ENCODE results near the gene RNF11.

The RNF11 gene

GRCh38 chr1:51266791-51267190 is 30.7 kb downstream of the RNF11 start:
- no peak overlapping the region for H2AFZ ChIP-seq (ENCODE audit: low read depth, low read length)
- no peaks in the 10 kb centered on the region for H3K27me3 ChIP-seq (ENCODE audit: insufficient read depth, low read length, poor library complexity)
- no peaks in the 10 kb centered on the region for H3K9me3 ChIP-seq (ENCODE audit: insufficient read depth, low read length, severe bottlenecking)
- H3K4me2 ChIP-seq (ENCODE audit: insufficient read depth, low read length): no peak overlapping the region
- no peak overlapping the region for H3K9ac ChIP-seq (ENCODE audit: low read depth, low read length)
- TF ChIP-seq CTCF (IDR thresholded peaks at IDR 0.05; ENCODE audit: borderline replicate concordance, extremely low read depth, low read length, poor library complexity, severe bottlenecking): no peak
- no peak for TF ChIP-seq EZH2 (IDR thresholded peaks at IDR 0.05; ENCODE audit: borderline replicate concordance, low read depth, low read length, severe bottlenecking)
- no peak for ATAC-seq (ENCODE audit: insufficient read depth, low read depth)
- H3K4me1 ChIP-seq (ENCODE audit: insufficient read depth, low read length): no peaks in the 10 kb centered on the region
- no peak overlapping the region for H3K27ac ChIP-seq (ENCODE audit: low read length)
- peaks cover 11% of the 10 kb centered on the region; the same call in 1 of the 2 replicates for H4K20me1 ChIP-seq (ENCODE audit: insufficient read depth, low read length)
- peaks cover 24% of the 10 kb centered on the region for H3K36me3 ChIP-seq (ENCODE audit: insufficient read depth, low read length)
- peaks cover 62% of the 10 kb centered on the region for H3K79me2 ChIP-seq (ENCODE audit: insufficient read depth, low read length)
- H3K4me3 ChIP-seq (ENCODE audit: low read depth in 1 of 2, low read length in 2 of 2): no peak overlapping the region
- no peak for DNase-seq

- Histone ChIP-seq H3K36me3 (ENCODE audit: insufficient read depth, low read length) (peaks cover 25% of the 10 kb centered on the region), H4K20me1 (ENCODE audit: insufficient read depth, low read length) (peaks cover 11% of the 10 kb centered on the region; the same call in 1 of the 2 replicates), H3K4me1 (ENCODE audit: insufficient read depth, low read length) (no peaks in the 10 kb centered on the region), H3K9ac (ENCODE audit: low read depth, low read length) (no peak overlapping the region), H3K9me3 (ENCODE audit: insufficient read depth, low read length, severe bottlenecking) (no peaks in the 10 kb centered on the region), H3K27ac (ENCODE audit: low read length) (no peak overlapping the region), H3K4me3 (ENCODE audit: low read depth in 1 of 2, low read length in 2 of 2) (no peak overlapping the region), H3K4me2 (ENCODE audit: insufficient read depth, low read length) (no peak overlapping the region), H2AFZ (ENCODE audit: low read depth, low read length) (no peak overlapping the region), H3K79me2 (ENCODE audit: insufficient read depth, low read length) (peaks cover 44% of the 10 kb centered on the region), H3K27me3 (ENCODE audit: insufficient read depth, low read length, poor library complexity) (no peaks in the 10 kb centered on the region)
- no peak for TF ChIP-seq EZH2 (IDR thresholded peaks at IDR 0.05; ENCODE audit: borderline replicate concordance, low read depth, low read length, severe bottlenecking)
- TF ChIP-seq CTCF (IDR thresholded peaks at IDR 0.05; ENCODE audit: borderline replicate concordance, extremely low read depth, low read length, poor library complexity, severe bottlenecking): no peak
- ATAC-seq (ENCODE audit: insufficient read depth, low read depth) (no peak), DNase-seq (no peak)
Measured at GRCh38 chr1:51268634-51269033, 32.6 kb downstream of the RNF11 start.

- TF ChIP-seq CTCF (IDR thresholded peaks at IDR 0.05; ENCODE audit: borderline replicate concordance, extremely low read depth, low read length, poor library complexity, severe bottlenecking): no peak
- no peak for TF ChIP-seq EZH2 (IDR thresholded peaks at IDR 0.05; ENCODE audit: borderline replicate concordance, low read depth, low read length, severe bottlenecking)
- H4K20me1 ChIP-seq (ENCODE audit: insufficient read depth, low read length): peaks cover 7% of the 10 kb centered on the region; the same call in 1 of the 2 replicates
- ATAC-seq (ENCODE audit: insufficient read depth, low read depth) (no peak), DNase-seq (no peak)
- H3K79me2 ChIP-seq (ENCODE audit: insufficient read depth, low read length): peaks cover 28% of the 10 kb centered on the region
- no peak overlapping the region for H3K9ac ChIP-seq (ENCODE audit: low read depth, low read length)
- H3K27me3 ChIP-seq (ENCODE audit: insufficient read depth, low read length, poor library complexity): no peaks in the 10 kb centered on the region
- H3K4me2 ChIP-seq (ENCODE audit: insufficient read depth, low read length): no peak overlapping the region
- H3K9me3 ChIP-seq (ENCODE audit: insufficient read depth, low read length, severe bottlenecking): no peaks in the 10 kb centered on the region
- no peak overlapping the region for H3K4me3 ChIP-seq (ENCODE audit: low read depth in 1 of 2, low read length in 2 of 2)
- no peaks in the 10 kb centered on the region for H3K4me1 ChIP-seq (ENCODE audit: insufficient read depth, low read length)
- no peak overlapping the region for H2AFZ ChIP-seq (ENCODE audit: low read depth, low read length)
- peaks cover 32% of the 10 kb centered on the region for H3K36me3 ChIP-seq (ENCODE audit: insufficient read depth, low read length)
- no peak overlapping the region for H3K27ac ChIP-seq (ENCODE audit: low read length)
Measured at GRCh38 chr1:51270751-51271150, 34.7 kb downstream of the RNF11 start.

GRCh38 chr1:51272916-51273315 is 36.8 kb downstream of the RNF11 start:
- no peak overlapping the region for H2AFZ ChIP-seq (ENCODE audit: low read depth, low read length)
- H3K27me3 ChIP-seq (ENCODE audit: insufficient read depth, low read length, poor library complexity): no peaks in the 10 kb centered on the region
- H3K4me2 ChIP-seq (ENCODE audit: insufficient read depth, low read length): no peak overlapping the region
- H3K4me3 ChIP-seq (ENCODE audit: low read depth in 1 of 2, low read length in 2 of 2): no peak overlapping the region
- DNase-seq (no peak), ATAC-seq (ENCODE audit: insufficient read depth, low read depth) (no peak)
- no peaks in the 10 kb centered on the region for H3K4me1 ChIP-seq (ENCODE audit: insufficient read depth, low read length)
- peaks cover 9% of the 10 kb centered on the region for H3K79me2 ChIP-seq (ENCODE audit: insufficient read depth, low read length)
- no peaks in the 10 kb centered on the region for H3K9me3 ChIP-seq (ENCODE audit: insufficient read depth, low read length, severe bottlenecking)
- no peak overlapping the region for H3K27ac ChIP-seq (ENCODE audit: low read length)
- peaks cover 7% of the 10 kb centered on the region; the same call in 1 of the 2 replicates for H4K20me1 ChIP-seq (ENCODE audit: insufficient read depth, low read length)
- TF ChIP-seq EZH2 (IDR thresholded peaks at IDR 0.05; ENCODE audit: borderline replicate concordance, low read depth, low read length, severe bottlenecking) (no peak), CTCF (IDR thresholded peaks at IDR 0.05; ENCODE audit: borderline replicate concordance, extremely low read depth, low read length, poor library complexity, severe bottlenecking) (no peak)
- peaks cover 32% of the 10 kb centered on the region for H3K36me3 ChIP-seq (ENCODE audit: insufficient read depth, low read length)
- H3K9ac ChIP-seq (ENCODE audit: low read depth, low read length): no peak overlapping the region

Data from DND-41 (cell line).